ENCODE results near the gene KCNJ3.

The KCNJ3 gene, protein sequence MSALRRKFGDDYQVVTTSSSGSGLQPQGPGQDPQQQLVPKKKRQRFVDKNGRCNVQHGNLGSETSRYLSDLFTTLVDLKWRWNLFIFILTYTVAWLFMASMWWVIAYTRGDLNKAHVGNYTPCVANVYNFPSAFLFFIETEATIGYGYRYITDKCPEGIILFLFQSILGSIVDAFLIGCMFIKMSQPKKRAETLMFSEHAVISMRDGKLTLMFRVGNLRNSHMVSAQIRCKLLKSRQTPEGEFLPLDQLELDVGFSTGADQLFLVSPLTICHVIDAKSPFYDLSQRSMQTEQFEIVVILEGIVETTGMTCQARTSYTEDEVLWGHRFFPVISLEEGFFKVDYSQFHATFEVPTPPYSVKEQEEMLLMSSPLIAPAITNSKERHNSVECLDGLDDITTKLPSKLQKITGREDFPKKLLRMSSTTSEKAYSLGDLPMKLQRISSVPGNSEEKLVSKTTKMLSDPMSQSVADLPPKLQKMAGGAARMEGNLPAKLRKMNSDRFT

GRCh38 chr2:154698296-154698720 lies at the start of gene KCNJ3:
TSS of gene KCNJ3 (plus strand) at chr2:154698695. CDS start at chr2:154698776, 81 bp downstream.
- DNase-seq: no peak

GRCh38 chr2:154655499-154655898 lies 43.0 kb upstream of the KCNJ3 start:
- no peak for DNase-seq

DNA sequence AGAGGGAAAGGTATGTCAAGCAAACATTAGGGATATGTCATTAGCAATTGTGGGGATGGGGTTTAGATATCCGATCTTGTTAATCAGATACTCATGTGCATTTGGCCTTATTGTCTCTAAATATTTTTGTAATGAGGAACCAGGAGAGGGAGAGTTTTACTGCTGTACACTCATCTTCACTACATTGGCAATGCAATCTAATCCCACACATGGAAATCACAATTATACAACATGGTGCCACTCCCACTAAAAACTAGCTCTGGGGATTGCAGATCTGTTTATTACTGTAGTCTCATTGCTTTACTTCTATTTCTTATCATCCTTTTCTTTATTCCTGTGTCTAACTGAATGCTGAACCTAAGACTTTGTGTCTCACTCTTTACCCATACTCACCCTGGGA lies 39.6 kb upstream of the KCNJ3 start:
- no peak for DNase-seq

DNA sequence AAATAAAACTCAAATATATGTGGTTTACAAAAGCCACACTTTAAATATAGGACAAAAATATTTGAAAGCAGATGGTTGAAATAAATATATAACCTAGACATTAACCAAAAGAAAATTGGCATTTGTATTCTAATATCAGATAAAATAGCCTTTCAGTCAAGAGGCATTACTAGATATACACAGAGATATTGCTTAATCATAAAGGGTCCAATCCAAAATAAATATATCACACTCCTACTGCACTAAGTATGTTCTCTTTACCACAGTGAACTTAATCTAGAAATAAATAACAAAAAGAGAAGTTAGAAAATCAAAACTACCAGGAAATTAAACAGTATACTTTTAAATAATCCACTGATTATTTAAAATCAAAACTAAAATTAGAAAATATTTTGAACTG lies 34.2 kb upstream of the KCNJ3 start:
- no peak for DNase-seq

DNA sequence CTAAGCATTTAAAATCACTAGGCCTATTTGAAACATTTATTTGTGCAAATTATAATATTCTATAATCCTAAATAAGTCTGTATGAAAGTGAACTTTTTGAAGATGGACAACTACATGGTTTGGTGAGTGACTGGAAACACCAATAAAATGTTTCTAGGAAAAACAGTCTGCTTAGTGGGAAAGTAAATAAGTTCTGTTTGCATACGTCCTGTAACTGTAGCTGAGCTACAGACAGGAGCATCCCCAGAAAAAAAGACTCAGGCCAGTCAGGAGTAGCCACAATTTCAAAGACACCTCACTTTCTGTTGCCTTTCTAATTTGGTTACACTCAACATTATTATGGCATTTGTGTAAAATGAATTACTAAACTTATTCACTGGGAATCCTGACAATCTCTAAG lies 28.4 kb upstream of the KCNJ3 start:
- no peak for DNase-seq

- DNase-seq: no peak
Observed at GRCh38 chr2:154673694-154674093, 24.8 kb upstream of the KCNJ3 start.

DNA sequence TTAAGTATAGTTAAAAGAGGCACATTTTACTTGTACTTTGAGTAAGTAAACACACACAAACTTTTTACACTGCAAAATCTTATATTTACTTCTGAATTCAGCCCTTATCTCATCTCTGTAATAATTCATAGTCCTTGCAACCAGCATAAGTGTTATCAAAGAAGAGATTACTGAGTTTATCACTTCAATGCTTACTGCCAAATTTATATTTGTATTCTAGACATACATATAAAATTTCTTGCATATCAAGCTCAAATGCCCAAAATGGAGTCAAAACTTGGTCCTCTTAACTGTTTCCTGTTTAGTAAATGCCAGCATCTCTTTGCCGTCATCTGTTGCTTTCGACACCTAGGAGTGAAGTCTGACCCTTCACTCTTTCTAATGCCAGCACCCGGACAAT lies 21.1 kb upstream of the KCNJ3 start:
- no peak for DNase-seq

- no peak for DNase-seq
Observed at GRCh38 chr2:154681741-154682140, 16.8 kb upstream of the KCNJ3 start.

DNA sequence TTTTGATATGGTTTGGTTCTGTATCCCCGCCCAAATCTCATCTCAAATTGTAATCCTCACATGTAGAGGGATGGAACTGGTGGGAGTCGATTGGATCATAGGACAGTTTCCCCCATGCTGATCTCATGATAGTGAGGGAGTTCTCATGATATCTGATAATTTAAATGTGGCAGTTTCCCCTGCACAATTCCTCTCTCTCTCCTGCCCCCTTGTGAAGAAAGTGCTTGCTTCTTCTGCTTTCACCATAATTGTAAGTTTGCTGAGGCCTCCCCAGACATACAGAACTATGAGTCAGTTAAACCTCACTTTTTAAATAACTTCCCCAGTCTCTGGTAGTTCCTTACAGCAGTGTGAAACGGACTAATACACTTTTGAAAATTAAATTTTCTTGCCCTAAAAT lies 12.3 kb upstream of the KCNJ3 start:
- peak; percentile 86 to 91 for DNase-seq

- DNase-seq: no peak
Observed at GRCh38 chr2:154688373-154688772, 10.1 kb upstream of the KCNJ3 start.

DNA sequence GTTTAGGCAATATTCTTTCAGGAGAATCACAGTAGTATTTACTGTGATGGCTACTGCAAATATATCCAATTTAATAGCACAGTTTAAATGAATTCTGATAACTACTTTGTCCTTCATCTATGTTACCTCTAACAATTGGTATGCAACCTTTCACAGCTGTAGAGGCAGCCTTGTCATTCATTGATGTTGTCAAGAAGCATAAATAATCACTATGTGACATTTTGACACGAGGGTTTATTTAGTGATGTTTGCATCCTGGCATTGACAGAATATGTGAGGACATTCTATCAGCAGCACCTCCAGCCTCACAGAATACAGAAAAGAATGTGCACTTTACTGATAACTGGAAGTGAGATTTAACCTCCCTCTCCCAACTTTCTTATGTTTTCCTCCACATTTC lies 9.3 kb upstream of the KCNJ3 start:
- DNase-seq: no peak

GRCh38 chr2:154692927-154693326 lies 5.6 kb upstream of the KCNJ3 start:
- no peak for DNase-seq

GRCh38 chr2:154693741-154694340 lies 4.7 kb upstream of the KCNJ3 start:
- no peak for DNase-seq

DNA sequence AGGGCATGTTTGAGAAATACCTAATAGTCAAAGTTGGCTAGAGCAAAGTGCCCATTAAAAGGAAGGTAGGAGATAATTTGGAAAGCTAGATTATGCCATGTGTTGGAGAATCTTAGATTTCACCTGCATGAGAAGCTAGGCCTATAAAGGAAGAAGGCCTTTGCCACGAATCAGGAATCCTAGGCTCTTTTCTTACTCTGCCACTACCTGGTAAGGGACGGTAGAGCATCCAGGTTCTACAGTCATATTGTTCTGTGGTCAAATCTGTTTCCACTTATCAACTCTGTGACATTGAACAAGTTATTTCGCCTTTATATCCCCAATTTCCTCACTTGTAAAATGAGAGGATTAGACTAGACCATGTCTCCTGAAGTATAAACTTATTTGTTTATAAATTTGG lies 3.6 kb upstream of the KCNJ3 start:
- no peak for DNase-seq

DNA sequence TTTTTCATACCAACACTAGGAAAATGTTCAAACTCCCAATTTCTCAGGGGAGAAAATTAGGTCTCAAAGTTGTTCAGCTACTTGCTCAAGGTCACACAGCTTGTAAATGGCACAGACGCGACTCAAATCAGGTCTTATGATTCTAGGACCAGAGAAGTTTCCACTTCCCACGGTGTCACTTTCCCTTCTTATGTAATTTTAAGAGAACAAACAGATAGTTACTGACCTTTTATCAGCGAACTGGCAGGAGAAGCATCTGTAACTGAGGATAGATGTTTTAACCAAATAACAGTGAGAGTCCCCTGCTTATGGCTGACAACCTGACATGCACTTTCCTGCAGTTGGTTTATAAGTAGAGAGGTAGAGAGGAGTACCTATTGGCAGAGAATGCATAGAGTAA lies 2.1 kb upstream of the KCNJ3 start:
- DNase-seq: no peak

DNA sequence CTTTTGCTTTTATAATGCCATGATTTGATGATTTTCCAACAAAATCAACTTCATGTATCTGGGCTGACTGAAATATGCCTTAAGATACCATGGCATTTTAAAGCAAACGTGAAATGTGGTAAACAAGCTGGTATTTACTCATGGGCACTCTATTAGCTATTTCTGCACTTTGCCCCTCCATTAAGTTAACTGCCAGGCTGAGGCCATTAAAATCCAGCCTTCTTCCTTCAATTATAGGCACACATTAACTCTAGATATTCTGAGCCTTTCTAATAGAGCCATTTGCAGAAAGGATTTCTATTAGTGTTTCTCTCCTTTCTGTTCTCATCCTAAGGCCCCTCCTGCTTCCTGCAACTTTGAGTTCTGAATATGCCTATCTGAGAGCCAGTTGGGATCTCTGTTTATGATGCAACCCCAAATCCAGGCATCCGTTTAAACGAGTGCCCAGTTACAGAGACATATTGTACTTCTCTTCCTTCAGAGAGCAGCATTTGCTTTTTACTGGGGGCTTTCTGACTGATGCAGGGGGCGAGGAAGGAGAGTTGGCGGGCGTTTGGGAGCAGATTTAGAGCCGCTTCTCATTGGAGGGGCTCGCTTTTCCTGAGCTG lies 1.6 kb upstream of the KCNJ3 start:
- no peak for DNase-seq

DNA sequence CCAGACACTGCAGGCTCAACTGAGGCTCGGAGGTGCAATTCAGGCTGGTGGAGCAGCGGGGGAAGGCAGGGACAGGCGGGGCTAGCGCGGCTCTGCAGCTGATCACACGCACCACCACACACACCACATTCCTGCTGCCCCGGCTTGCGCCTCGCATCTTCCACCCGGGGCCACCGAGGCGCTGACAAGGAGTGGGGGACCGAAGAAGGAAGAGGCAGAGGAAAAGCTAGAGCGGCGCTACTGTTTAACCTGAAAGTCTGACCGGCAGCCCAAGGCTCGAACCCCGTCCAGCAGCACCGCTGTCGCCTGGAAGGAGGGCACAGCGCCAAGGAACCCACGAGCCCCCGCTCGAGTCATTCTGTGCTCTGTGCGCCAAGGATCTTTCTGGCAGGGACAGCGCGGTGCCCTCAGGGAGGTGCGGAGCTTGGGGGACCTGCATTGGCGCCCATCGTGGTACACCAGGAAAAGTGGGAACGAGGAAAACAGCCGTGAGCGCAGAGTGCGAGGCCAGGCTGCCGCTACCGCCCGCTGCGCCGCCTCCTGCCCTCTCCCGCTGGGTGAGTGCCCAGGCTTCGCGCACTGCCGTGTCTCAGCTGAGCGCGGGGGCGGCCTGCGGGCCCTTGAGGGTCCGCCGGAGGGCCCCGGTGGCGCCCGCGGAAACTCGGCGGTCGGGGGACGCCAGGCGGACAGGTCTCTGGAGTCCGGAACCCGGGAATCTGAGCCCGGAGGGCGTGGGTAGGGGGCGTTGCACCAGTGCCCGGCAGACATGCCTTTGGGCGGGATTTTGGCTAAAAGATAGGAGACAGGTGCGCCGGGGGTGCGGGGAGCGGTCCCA lies 860 bp upstream of the KCNJ3 start:
- DNase-seq: peak; percentile 32 to 60

- no peak for DNase-seq
Observed at GRCh38 chr2:154698721-154699574, 453 bp downstream of the KCNJ3 start.

- no peak for DNase-seq
Observed at GRCh38 chr2:154699575-154699930, 1.1 kb downstream of the KCNJ3 start.

DNA sequence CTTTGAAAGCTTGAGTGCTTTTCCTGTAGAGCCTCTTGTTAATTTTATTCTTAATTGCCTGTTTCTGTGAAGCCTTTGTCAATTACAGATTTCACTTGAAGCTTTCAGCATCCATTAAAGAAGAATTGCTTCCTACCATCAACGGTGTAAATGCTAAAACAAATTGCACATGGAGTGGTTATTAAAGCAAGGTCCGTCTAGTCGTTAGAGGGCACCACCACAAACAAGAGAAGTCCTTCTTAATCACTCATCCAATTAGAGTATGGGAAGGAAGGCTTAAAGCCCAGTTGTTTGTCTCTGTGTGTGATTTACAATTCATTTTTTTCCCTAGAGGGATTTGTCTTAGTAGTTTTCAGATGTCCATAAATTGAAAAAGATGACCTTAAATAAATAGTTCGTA lies 1.6 kb downstream of the KCNJ3 start:
- no peak for DNase-seq

- DNase-seq: no peak
Observed at GRCh38 chr2:154704991-154705390, 6.5 kb downstream of the KCNJ3 start.

GRCh38 chr2:154706660-154707059 lies 8.2 kb downstream of the KCNJ3 start:
- no peak for DNase-seq
